ENCODE measurements around the gene PEX11A. TPM values are rescaled to one million over a fixed set of nuclear protein-coding genes. Genes with fewer than 3 reads are reported as not detected.

The PEX11A gene
- total RNA-seq, 4 donors from 2014 or later: 17.4 to 39.5 (median 20.6) TPM

DNA sequence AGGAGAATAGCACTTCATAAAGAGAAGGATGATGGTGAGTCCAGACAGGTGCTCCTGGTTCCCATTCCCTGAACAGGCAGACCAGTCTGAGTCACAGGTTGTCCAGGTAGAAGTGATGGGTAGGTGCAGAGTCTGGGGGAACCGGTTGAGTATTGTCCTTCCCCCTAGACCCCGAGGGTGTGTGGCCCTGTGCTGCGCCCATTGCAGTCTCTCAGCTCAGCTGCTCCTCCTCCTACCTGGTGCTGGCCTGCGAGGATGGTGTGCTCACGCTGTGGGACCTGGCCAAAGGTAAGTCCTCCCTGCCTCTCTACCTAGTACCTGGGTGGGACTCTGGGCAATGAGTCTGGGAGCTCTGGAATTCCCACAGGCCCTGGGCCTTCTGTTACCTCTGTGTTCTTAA is 40.7 kb upstream of the PEX11A start:
- no peaks in the 10 kb centered on the region for H3K4me1 ChIP-seq
- intact Hi-C loops (cut with DNase I): no loop called here
- TF ChIP-seq, protein P1, sequence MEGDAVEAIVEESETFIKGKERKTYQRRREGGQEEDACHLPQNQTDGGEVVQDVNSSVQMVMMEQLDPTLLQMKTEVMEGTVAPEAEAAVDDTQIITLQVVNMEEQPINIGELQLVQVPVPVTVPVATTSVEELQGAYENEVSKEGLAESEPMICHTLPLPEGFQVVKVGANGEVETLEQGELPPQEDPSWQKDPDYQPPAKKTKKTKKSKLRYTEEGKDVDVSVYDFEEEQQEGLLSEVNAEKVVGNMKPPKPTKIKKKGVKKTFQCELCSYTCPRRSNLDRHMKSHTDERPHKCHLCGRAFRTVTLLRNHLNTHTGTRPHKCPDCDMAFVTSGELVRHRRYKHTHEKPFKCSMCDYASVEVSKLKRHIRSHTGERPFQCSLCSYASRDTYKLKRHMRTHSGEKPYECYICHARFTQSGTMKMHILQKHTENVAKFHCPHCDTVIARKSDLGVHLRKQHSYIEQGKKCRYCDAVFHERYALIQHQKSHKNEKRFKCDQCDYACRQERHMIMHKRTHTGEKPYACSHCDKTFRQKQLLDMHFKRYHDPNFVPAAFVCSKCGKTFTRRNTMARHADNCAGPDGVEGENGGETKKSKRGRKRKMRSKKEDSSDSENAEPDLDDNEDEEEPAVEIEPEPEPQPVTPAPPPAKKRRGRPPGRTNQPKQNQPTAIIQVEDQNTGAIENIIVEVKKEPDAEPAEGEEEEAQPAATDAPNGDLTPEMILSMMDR (IDR thresholded peaks at IDR 0.05): no peak
- TF ChIP-seq POLR2A (IDR thresholded peaks at IDR 0.05): no peak
- H3K36me3 ChIP-seq: no peaks in the 10 kb centered on the region
- H3K4me3 ChIP-seq (replicated peaks in 1 of 3): no peak overlapping the region
- H3K9me3 ChIP-seq: no peaks in the 10 kb centered on the region
- no peak overlapping the region for H3K27ac ChIP-seq
- no peaks in the 10 kb centered on the region for H3K27me3 ChIP-seq
- 86 to 92% methylated on average over 5 of the region's 5 CpGs for WGBS, 2 donors
- no peak for DNase-seq

DNA sequence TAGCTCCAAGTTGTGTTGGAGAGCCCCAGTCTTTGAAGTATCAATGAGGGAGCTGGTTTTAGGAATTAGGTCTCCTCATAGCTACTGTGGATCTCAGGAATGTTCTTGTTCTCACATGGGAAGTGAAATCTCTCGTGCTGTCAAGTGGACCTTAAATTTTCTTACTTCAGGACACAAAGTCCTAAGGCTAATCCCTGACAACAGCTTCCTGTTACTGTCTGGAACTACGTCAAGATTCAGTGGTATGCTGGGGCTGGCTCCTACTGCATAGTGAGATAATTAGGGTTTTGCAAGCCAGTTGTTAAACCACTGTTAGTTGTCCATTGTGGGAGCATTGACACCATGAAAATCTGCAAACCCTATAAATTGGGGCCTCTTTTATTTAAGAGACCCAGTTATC is 37.7 kb upstream of the PEX11A start:
- intact Hi-C loops (cut with DNase I): no loop called here
- TF ChIP-seq, protein P1 (IDR thresholded peaks at IDR 0.05): no peak
- TF ChIP-seq POLR2A (IDR thresholded peaks at IDR 0.05): no peak

GRCh38 chr15:89725064-89725463 is 34.5 kb upstream of the PEX11A start:
- no peak for TF ChIP-seq POLR2A (IDR thresholded peaks at IDR 0.05)
- TF ChIP-seq, protein P1 (IDR thresholded peaks at IDR 0.05): no peak
- no peaks in the 10 kb centered on the region for H3K9me3 ChIP-seq
- no peak overlapping the region for H3K27ac ChIP-seq
- H3K4me3 ChIP-seq (replicated peaks in 1 of 3): no peak overlapping the region
- no peak for DNase-seq
- H3K27me3 ChIP-seq: no peaks in the 10 kb centered on the region
- H3K4me1 ChIP-seq: no peaks in the 10 kb centered on the region
- no peaks in the 10 kb centered on the region for H3K36me3 ChIP-seq
- intact Hi-C loops (cut with DNase I): no loop called here
- WGBS, 2 donors: 98 to 100% methylated on average over 1 of the region's 1 CpG

More for the DNA sequence above, 37.7 kb upstream of the PEX11A start:
- no peak for DNase-seq
- 77 to 82% methylated on average over 2 of the region's 2 CpGs for WGBS, 2 donors
- Histone ChIP-seq H3K36me3 (no peaks in the 10 kb centered on the region), H3K27me3 (no peaks in the 10 kb centered on the region), H3K9me3 (no peaks in the 10 kb centered on the region), H3K27ac (no peak overlapping the region), H3K4me3 (replicated peaks in 1 of 3) (no peak overlapping the region), H3K4me1 (no peaks in the 10 kb centered on the region)

- Histone ChIP-seq H3K4me3 (replicated peaks in 1 of 3) (no peak overlapping the region), H3K9me3 (no peaks in the 10 kb centered on the region), H3K36me3 (no peaks in the 10 kb centered on the region), H3K27me3 (no peaks in the 10 kb centered on the region), H3K4me1 (no peaks in the 10 kb centered on the region), H3K27ac (no peak overlapping the region)
- intact Hi-C loops (cut with DNase I): no loop called here
- no peak for DNase-seq
- TF ChIP-seq, protein P1 (IDR thresholded peaks at IDR 0.05): no peak
- TF ChIP-seq POLR2A (IDR thresholded peaks at IDR 0.05): no peak
- WGBS, 2 donors: 100% methylated on average over 1 of the region's 1 CpG
Measured at GRCh38 chr15:89724621-89725020, 34.1 kb upstream of the PEX11A start.

DNA sequence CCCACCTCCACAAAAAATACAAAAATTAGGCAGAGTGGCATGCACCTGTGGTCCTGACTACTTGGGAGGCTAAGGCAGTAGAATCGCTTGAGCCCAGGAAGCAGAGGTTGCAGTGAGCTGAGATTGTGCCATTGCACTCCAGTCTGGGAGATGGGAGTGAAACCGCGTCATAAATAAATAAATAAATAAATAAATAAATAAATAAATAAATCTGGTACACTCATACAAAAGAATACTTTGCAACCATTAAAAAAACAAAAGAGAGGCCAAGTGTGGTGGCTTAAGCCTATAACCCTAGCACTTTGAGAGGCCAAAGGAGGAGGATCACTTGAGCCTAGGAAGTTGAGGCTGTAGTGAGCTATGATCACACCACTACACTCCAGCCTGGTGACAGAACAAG is 32.5 kb upstream of the PEX11A start:
- H3K27me3 ChIP-seq: no peaks in the 10 kb centered on the region
- H3K27ac ChIP-seq: no peak overlapping the region
- no peaks in the 10 kb centered on the region for H3K36me3 ChIP-seq
- no peak overlapping the region for H3K4me3 ChIP-seq (replicated peaks in 1 of 3)
- intact Hi-C loops (cut with DNase I): no loop called here
- 80 to 94% methylated on average over 3 of the region's 3 CpGs for WGBS, 2 donors
- TF ChIP-seq, protein P1 (IDR thresholded peaks at IDR 0.05): no peak
- TF ChIP-seq POLR2A (IDR thresholded peaks at IDR 0.05): no peak
- no peaks in the 10 kb centered on the region for H3K9me3 ChIP-seq
- no peaks in the 10 kb centered on the region for H3K4me1 ChIP-seq
- no peak for DNase-seq

All from thyroid gland (tissue), 4 donors.